GM23338 (cell line): ENCODE measurements around the gene KCNN3.

Experiments used
- CREB1 ChIP-seq: fragments of 250-450 bp; sonication (Bioruptor Pico); IDR thresholded peaks from 2 replicates; pipeline ENCODE4 v1.5.0; 2020; ENCODE audit warnings: low read depth, mild to moderate bottlenecking, moderate library complexity
- EZH2 ChIP-seq: fragments of 200-600 bp; sonication (generic); IDR thresholded peaks from one replicate; pipeline ENCODE4 v1.8.0; 2017; ENCODE audit warnings: antibody characterized with exemption, mild to moderate bottlenecking, low read depth; ENCODE audit not compliant: unreplicated experiment
- EZH2phosphoT487 ChIP-seq: fragments of 200-600 bp; sonication (generic); IDR thresholded peaks from one replicate; pipeline ENCODE4 v1.8.1; 2018; ENCODE audit warnings: antibody characterized with exemption; ENCODE audit not compliant: unreplicated experiment
- POLR2AphosphoS5 ChIP-seq: IDR thresholded peaks from 2 replicates; pipeline ENCODE4 v1.6.1; 2016; ENCODE audit warnings: antibody characterized with exemption, low read depth
- STAT1 ChIP-seq: IDR thresholded peaks from one replicate; pipeline ENCODE4 v1.6.1; 2016; ENCODE audit warnings: antibody characterized with exemption; ENCODE audit not compliant: unreplicated experiment
- ZNF114 ChIP-seq: fragments of 250-450 bp; sonication (Bioruptor Pico); IDR thresholded peaks from 2 replicates; pipeline ENCODE4 v1.5.0; 2020; ENCODE audit warnings: mild to moderate bottlenecking, moderate library complexity
- TF ChIP-seq, protein P1 (sequence below), 2 experiments: fragments of 200-600 bp in 1 of 2; sonication (generic) in 1 of 2; conservative IDR thresholded peaks; 2 replicates each; pipeline versions ENCODE4 v1.5.1 to v1.6.1; 2016 to 2017; ENCODE audit warnings: antibody characterized with exemption in 2 of 2, low read depth in 2 of 2, mild to moderate bottlenecking in 2 of 2, moderate library complexity in 1 of 2
- TF ChIP-seq, protein P2 (sequence below): IDR thresholded peaks from one replicate; pipeline ENCODE4 v1.6.1; 2018; ENCODE audit warnings: antibody characterized with exemption; ENCODE audit not compliant: unreplicated experiment
- TF ChIP-seq, protein P3 (sequence below): IDR thresholded peaks from 2 replicates; pipeline ENCODE4 v1.6.1; 2016; ENCODE audit warnings: antibody characterized with exemption

DNA sequence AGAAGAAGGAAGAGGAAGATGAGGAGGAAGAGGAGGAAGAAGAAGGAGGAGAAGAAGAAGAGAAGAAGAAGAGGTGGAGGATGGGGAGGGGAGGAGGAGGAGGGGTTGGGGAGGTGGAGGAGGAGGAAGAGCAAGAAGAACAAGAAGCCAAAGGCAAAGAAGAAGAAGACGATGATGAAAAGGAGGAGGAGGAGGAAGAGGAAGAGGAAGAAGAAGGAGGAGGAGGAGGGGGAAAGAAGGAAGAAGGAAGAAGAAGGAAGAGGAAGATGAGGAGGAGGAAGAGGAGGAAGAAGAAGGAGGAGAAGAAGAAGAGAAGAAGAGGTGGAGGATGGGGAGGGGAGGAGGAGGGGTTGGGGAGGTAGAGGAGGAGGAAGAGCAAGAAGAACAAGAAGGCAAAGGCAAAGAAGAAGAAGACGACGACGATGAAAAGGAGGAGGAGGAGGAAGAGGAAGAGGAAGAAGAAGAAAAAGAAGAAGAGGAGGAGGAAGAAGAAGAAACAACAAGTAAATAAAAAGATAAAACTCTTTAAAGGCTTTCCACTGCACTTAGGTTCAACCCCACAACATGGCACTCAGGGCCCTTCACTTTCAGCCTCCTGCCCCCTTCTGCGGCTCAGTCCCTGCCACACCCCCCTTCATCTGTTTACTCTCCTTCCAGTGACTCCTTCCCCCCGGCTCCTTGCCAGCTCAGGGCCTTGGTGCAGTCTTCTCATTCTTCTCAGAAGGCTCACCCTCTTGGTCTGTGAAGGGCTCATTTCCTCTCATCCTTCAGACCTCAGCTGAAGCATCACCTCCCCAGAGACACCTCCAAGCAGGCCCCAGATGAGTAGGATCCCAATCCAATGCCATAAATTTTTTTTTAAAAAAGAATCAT, 114.0 kb downstream of the KCNN3 start:
- TF ChIP-seq, protein P1, sequence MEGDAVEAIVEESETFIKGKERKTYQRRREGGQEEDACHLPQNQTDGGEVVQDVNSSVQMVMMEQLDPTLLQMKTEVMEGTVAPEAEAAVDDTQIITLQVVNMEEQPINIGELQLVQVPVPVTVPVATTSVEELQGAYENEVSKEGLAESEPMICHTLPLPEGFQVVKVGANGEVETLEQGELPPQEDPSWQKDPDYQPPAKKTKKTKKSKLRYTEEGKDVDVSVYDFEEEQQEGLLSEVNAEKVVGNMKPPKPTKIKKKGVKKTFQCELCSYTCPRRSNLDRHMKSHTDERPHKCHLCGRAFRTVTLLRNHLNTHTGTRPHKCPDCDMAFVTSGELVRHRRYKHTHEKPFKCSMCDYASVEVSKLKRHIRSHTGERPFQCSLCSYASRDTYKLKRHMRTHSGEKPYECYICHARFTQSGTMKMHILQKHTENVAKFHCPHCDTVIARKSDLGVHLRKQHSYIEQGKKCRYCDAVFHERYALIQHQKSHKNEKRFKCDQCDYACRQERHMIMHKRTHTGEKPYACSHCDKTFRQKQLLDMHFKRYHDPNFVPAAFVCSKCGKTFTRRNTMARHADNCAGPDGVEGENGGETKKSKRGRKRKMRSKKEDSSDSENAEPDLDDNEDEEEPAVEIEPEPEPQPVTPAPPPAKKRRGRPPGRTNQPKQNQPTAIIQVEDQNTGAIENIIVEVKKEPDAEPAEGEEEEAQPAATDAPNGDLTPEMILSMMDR (conservative IDR thresholded peaks at IDR 0.05; ENCODE audit: low read depth in 2 of 2), result no peak
- TF ChIP-seq EZH2 (no peak), EZH2phosphoT487 (no peak), CREB1 (CRISPR knock-in tag) (no peak), POLR2AphosphoS5 (no peak), STAT1 (no peak), ZNF114 (CRISPR knock-in tag) (no peak)
- TF ChIP-seq, protein P2, sequence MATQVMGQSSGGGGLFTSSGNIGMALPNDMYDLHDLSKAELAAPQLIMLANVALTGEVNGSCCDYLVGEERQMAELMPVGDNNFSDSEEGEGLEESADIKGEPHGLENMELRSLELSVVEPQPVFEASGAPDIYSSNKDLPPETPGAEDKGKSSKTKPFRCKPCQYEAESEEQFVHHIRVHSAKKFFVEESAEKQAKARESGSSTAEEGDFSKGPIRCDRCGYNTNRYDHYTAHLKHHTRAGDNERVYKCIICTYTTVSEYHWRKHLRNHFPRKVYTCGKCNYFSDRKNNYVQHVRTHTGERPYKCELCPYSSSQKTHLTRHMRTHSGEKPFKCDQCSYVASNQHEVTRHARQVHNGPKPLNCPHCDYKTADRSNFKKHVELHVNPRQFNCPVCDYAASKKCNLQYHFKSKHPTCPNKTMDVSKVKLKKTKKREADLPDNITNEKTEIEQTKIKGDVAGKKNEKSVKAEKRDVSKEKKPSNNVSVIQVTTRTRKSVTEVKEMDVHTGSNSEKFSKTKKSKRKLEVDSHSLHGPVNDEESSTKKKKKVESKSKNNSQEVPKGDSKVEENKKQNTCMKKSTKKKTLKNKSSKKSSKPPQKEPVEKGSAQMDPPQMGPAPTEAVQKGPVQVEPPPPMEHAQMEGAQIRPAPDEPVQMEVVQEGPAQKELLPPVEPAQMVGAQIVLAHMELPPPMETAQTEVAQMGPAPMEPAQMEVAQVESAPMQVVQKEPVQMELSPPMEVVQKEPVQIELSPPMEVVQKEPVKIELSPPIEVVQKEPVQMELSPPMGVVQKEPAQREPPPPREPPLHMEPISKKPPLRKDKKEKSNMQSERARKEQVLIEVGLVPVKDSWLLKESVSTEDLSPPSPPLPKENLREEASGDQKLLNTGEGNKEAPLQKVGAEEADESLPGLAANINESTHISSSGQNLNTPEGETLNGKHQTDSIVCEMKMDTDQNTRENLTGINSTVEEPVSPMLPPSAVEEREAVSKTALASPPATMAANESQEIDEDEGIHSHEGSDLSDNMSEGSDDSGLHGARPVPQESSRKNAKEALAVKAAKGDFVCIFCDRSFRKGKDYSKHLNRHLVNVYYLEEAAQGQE, result no peak
- TF ChIP-seq, protein P3, sequence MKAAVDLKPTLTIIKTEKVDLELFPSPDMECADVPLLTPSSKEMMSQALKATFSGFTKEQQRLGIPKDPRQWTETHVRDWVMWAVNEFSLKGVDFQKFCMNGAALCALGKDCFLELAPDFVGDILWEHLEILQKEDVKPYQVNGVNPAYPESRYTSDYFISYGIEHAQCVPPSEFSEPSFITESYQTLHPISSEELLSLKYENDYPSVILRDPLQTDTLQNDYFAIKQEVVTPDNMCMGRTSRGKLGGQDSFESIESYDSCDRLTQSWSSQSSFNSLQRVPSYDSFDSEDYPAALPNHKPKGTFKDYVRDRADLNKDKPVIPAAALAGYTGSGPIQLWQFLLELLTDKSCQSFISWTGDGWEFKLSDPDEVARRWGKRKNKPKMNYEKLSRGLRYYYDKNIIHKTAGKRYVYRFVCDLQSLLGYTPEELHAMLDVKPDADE, result no peak
